DMS53 (cell line): ENCODE data around the gene MMEL1.
A peak's percentile ranks its signal among the peaks of the same experiment; 100 is the strongest.

Source experiments
- DNase-seq: peaks from one replicate; lab custom pipeline; 2025; lab: John Stamatoyannopoulos, UW

MMEL1 gene

DNA sequence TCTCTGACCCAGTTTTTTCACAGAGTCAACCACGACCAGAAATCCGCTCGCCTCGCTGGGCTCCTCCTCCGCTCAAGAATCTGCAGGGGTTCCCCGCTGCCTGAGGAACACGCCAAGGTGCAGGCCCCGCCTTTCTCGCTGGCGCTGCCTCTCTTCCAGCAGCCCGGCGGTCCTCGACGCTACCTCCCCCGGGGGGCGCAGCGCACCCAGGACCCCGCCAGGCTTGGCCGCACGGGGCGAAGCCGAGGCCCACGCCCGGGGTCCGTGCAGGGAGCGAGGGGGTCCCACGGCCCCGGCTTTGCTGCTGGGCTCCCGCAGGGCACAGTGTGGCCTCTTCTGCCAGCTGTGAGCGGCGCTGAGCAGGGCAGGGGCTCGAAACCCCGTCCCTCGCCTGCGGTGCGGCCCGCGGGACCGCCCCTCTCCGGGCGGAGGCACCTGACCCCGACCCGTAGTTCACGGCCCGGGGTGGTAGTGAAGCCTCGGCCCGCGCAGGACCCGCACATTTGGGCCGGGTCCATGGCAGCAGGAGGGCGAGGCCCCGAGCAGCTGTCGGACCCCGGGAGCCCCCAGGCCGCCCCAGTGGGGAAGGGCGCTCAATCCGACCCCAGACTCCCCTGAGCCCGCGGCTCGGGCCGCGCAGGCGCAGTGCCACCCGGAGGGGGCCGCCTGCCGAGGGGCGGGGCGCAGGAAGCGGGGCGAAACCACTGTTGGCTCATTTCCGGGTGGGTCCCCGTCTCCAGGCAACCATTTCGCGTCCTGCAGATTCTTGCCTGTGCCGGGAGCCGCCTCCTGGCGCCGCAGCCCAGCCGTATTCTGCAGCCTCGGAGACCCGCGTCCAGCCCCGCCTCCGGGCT lies 10.0 kb upstream of the MMEL1 start:
- peak; percentile 85 for DNase-seq

- DNase-seq: no peak
These were observed 9.3 kb upstream of the MMEL1 start for GRCh38 chr1:2642131-2642559.

DNA sequence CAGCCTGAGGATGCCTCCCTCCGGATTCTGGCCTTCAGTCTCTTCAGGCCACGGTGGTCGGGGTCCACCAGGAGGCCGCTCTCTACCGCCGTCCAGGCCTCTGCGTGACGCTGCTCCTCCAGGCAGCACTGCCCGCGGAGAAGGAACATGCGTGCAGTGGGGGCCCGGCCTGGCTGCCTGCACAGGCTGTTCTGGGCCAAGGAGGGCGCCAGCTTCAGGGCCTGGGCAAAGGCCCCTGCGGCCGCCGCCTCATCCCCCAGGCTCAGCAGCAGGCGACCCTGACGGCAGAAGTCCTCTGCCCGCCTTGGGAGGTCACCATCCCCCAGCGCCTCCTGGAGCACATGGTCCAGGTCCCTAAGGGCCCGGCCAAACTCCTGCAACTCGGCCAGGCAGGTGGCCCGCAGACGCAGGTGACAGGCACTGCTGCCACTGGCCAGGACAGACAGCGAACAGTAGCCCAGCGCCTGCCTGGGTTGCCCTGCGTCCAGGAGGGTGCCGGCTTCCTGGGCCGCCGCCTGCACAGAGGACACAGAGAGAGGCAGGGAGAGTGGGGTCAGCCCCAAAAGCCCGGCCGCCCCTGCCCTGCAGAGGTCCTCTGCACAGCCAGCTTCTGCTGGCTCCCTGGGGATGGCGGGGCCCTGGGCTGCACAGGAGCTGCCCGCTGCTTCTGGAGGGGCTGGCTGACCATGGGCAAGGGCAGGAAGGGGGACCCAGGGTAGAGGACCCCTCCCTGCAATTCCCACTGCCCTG lies 8.7 kb upstream of the MMEL1 start:
- no peak for DNase-seq

DNA sequence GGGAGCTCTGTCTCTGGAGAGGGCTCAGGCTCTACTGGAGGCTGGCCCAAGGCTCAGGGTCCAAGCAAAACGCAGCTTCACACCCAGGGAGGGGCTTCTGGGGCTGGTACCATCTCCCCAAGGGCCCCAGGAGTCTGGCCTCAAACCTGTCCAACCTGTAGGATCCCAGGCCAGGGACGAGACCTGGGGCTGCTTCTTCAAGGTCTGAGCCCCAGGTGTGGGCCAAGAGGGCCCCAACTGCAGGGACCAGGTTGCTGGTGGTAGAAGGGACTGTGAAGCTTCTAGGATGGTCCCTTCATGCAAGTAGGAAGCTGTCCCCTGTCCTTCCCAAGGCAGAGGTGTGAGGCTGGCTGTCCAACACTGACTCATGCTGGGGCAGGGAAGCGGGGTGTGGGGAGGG lies 7.8 kb upstream of the MMEL1 start:
- no peak for DNase-seq

- DNase-seq: no peak
These were observed 7.0 kb upstream of the MMEL1 start for GRCh38 chr1:2639607-2640521.

- DNase-seq: no peak
These were observed 6.4 kb upstream of the MMEL1 start for GRCh38 chr1:2639203-2639602.

DNA sequence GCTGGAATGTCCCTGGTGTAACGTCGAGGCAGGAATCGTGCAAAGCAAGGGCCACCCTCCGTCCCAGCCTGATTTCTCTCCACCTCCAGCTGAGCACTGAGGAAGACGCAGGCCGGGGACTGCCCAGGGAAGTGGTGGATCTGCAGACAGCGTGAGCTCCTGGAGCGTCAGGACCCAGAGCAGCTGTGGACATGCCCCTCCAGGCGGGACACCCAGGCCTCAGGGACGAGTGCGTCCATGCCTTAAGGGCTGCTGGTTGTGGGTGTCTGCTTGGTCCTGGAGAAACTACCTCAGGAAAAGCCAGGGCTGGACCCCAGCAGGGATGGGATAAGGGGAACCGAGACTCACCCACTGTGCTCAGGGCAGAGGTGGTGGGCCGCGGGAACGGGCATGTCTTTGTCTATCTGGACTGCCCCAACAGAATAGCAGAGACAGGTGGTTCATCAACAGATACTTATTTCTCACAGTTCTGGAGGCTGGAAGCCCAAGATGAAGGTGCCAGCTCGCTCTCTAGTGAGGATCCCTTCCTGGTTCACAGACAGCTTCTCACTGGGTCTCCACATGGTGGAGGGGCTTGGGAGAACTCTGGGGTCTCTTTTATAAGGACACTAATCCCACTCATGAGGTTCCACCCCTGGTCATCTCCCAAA lies 5.8 kb upstream of the MMEL1 start:
- DNase-seq: no peak

DNA sequence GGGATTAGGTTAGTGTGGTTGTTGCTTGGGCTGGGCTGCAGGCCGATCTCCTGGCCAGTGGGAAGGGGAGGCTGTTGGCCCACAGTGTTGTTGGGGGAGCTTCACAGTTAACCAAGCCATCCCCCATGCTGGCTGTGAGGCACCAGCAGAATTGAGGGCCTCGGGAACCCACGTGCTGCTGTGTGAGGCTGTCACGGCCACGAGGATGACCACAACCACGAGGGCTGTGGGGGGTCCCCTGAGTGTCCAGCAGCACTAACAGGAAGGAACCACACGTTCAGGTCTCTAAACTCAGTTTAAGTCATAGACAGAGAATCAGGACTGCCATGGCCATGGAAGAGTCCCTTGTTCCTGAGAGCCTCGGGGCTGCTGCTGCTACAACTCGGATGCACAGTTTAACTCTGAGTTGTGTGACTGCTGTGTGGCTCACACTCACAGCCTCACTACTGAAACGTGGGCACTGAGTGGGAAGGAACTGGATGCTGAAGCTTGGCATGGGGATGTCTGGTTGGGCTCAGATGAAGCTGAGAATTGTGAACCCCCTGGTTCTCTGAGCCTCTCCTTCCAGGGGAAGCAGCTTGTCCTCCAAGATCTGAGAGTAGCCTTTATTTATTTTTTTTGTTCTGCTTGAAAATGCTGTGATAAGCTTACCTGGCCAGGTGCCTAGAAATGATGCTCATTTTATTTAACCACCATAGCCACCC lies 4.8 kb upstream of the MMEL1 start:
- DNase-seq: no peak

DNA sequence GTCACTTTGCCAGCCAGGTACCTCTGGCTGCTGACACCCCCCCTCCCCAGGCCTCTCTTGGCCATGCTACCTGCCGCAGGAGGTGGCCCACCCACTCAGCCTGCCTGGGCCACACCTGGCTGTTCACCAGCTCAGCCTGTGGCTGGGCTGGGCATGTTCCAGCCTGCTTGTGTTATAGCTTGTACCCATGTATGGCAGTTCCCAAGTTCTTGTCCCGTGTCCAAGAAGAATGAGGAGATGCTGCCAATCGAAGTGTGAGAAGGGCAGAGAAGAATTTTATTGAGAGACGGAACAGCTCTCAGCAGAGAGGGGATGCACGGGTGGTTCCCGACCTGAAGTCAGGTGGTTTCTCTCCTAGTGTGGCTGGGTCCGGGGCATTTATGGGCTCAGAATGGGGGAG lies 3.9 kb upstream of the MMEL1 start:
- DNase-seq: peak; percentile 35

- no peak for DNase-seq
These were observed 2.7 kb upstream of the MMEL1 start for GRCh38 chr1:2635361-2636010.

GRCh38 chr1:2633936-2634491 lies 1.2 kb upstream of the MMEL1 start:
- DNase-seq: no peak

- no peak for DNase-seq
These were observed 635 bp upstream of the MMEL1 start for GRCh38 chr1:2633366-2633935.

DNA sequence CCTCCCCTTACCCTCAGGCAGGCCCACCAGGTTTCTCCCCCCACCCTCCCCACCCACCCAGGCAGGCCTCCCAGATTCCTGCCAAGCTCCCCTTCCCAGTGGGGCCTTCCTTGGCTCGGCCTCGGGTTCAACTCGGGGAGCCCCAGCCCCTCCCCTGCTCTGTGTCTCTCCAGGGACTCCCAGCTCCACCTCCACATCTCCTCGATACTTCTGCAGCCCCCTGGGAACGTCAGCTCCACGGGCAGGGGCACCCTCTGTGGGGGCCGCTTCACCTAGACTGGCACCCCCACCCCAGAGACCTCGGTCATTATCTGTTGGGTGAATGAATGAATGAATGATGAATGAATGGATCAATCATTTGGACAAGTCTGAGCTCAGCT lies 775 bp downstream of the MMEL1 start:
- no peak for DNase-seq

DNA sequence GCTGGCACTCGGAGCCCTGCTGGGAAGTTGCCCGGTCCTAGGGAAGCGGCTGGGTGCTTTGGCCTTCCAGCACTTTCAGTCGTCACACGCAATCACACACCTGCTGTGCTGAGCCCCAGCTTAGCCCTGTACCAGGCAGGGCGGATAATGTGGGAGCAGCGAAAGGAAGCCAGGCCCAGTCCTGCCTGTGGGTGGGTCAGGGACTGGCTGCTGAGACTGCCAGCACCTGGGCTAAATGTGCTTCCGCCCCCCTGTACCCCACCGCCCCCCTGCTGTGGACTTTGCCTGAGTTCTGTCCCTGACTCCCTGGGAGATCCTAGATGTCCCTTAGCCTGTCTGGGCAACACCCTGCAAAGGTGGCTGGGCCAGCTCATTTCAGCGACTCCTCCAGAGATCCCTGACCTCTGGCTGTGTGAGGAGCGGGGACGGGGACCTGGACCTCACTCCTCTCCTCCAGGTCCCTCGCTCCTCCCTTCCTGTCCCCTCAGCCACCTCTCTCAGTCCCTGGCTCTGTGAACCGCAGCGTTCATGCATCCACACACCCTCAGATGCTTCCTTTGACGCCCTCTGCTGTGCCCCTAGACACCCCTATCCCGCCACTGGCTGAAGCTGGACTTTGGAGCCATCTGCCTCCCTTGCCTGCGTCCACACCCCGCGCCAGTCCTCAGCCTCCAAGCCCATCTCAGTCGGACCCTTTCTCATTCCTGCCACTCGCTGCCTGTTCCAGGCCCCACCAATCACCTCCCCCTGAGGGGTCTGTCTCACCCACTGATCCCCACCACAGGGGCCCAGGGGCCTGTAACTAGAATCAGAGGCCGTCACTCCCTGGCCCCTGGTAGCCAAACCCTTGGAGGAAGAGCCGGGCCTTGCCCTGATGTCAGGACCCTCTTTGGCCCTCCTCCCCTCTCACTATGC lies 1.4 kb downstream of the MMEL1 start:
- DNase-seq: no peak

GRCh38 chr1:2630498-2631135 lies 2.2 kb downstream of the MMEL1 start:
- DNase-seq: no peak

- DNase-seq: no peak
These were observed 3.0 kb downstream of the MMEL1 start for GRCh38 chr1:2629627-2630497.

DNA sequence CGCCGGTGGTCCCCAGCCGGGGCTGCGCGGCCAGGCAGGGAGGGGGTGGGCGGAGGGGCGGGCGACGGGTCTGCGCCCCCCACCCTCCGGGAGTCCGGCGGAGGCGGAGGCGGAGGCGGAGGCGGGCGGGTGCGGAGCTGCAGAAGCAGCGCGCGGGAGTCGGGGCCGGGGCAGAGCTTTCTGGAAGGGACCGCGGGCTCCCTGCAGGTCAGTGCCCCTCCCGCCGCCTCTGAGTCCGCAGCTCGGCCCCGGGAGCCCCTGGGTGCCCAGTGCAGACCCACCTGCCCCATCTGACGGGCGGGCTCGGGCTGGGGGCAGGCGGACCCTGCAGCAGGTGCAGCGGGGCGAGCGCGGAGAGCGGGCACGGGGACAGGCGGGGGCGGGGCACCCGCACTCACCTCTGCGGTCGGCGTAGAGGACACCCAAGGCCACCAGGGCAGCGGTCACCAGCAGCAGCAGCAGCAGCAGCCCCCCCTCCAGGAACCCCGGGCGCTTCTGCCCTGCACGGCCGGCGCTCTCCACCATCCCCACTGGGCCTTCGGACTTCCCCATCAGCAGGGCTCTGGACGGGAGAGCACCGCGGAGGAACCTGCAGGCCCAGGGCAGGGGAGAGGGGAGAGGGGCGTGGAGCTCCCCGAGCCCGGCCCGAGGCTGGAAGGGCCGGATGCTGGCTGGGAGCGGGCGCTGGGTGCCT lies 3.7 kb downstream of the MMEL1 start:
- no peak for DNase-seq
